Measurements from ENCODE around the gene D2HGDH.

- TF ChIP-seq CTCF (IDR thresholded peaks at IDR 0.05; ENCODE audit: insufficient read depth, low read depth, low read length), result no peak
- no peak for TF ChIP-seq EZH2 (IDR thresholded peaks at IDR 0.05; ENCODE audit: insufficient read depth, low read length)
Observed at GRCh38 chr2:241703032-241703604, 31.3 kb upstream of the D2HGDH start.
